ENCODE measurements around the gene IBA57.

IBA57 gene

GRCh38 chr1:228176024-228176395 lies 10.4 kb downstream of the IBA57 start:
- no peak for TF ChIP-seq CTCF (IDR thresholded peaks at IDR 0.05; ENCODE audit: insufficient read depth, low read length, poor library complexity, severe bottlenecking)

GRCh38 chr1:228176461-228177182 lies 11.0 kb downstream of the IBA57 start:
- no peaks in the 10 kb centered on the region; the same call in 1 of the 2 replicates for H3K36me3 ChIP-seq (ENCODE audit: control insufficient read depth, insufficient read depth, low read length)
- TF ChIP-seq CTCF (IDR thresholded peaks at IDR 0.05; ENCODE audit: insufficient read depth, low read length, poor library complexity, severe bottlenecking), result no peak
- no peak for DNase-seq (ENCODE audit: extremely low read depth, insufficient read length)
- H3K4me3 ChIP-seq (replicated peaks; ENCODE audit: low read depth, low read length), result no peak overlapping the region
- H3K27me3 ChIP-seq (replicated peaks; ENCODE audit: control insufficient read depth, insufficient read depth, low read length), result no peaks in the 10 kb centered on the region

More at GRCh38 chr1:228176024-228176395, 10.4 kb downstream of the IBA57 start:
- Histone ChIP-seq H3K36me3 (ENCODE audit: control insufficient read depth, insufficient read depth, low read length) (no peaks in the 10 kb centered on the region; the same call in 1 of the 2 replicates), H3K27me3 (replicated peaks; ENCODE audit: control insufficient read depth, insufficient read depth, low read length) (no peaks in the 10 kb centered on the region), H3K4me3 (replicated peaks; ENCODE audit: low read depth, low read length) (no peak overlapping the region)
- no peak for DNase-seq (ENCODE audit: extremely low read depth, insufficient read length)

- no peaks in the 10 kb centered on the region; the same call in 1 of the 2 replicates for H3K36me3 ChIP-seq (ENCODE audit: control insufficient read depth, insufficient read depth, low read length)
- no peaks in the 10 kb centered on the region for H3K27me3 ChIP-seq (replicated peaks; ENCODE audit: control insufficient read depth, insufficient read depth, low read length)
- H3K4me3 ChIP-seq (replicated peaks; ENCODE audit: low read depth, low read length), result no peak overlapping the region
- DNase-seq (ENCODE audit: extremely low read depth, insufficient read length), result no peak
- no peak for TF ChIP-seq CTCF (IDR thresholded peaks at IDR 0.05; ENCODE audit: insufficient read depth, low read length, poor library complexity, severe bottlenecking)
Observed at GRCh38 chr1:228177183-228177475, 11.5 kb downstream of the IBA57 start.

GRCh38 chr1:228177721-228178710 lies 12.4 kb downstream of the IBA57 start:
- TF ChIP-seq CTCF (IDR thresholded peaks at IDR 0.05; ENCODE audit: insufficient read depth, low read length, poor library complexity, severe bottlenecking), result no peak
- Histone ChIP-seq H3K36me3 (ENCODE audit: control insufficient read depth, insufficient read depth, low read length) (no peaks in the 10 kb centered on the region; the same call in 1 of the 2 replicates), H3K27me3 (replicated peaks; ENCODE audit: control insufficient read depth, insufficient read depth, low read length) (no peaks in the 10 kb centered on the region), H3K4me3 (replicated peaks; ENCODE audit: low read depth, low read length) (no peak overlapping the region)
- DNase-seq (ENCODE audit: extremely low read depth, insufficient read length), result no peak

GRCh38 chr1:228178737-228179684 lies 13.4 kb downstream of the IBA57 start:
- Histone ChIP-seq H3K36me3 (ENCODE audit: control insufficient read depth, insufficient read depth, low read length) (no peaks in the 10 kb centered on the region; the same call in 1 of the 2 replicates), H3K4me3 (replicated peaks; ENCODE audit: low read depth, low read length) (no peak overlapping the region), H3K27me3 (replicated peaks; ENCODE audit: control insufficient read depth, insufficient read depth, low read length) (no peaks in the 10 kb centered on the region)
- TF ChIP-seq CTCF (IDR thresholded peaks at IDR 0.05; ENCODE audit: insufficient read depth, low read length, poor library complexity, severe bottlenecking), result no peak
- no peak for DNase-seq (ENCODE audit: extremely low read depth, insufficient read length)

Data from GM06990 (cell line).